GM21619 (cell line): ENCODE measurements around the gene AR.

Source experiments
- ATAC-seq: cut with Tn5 transposase; IDR thresholded peaks from one replicate; pipeline ENCODE4 v1.9.1; 2021; ENCODE audit not compliant: unreplicated experiment

The AR gene

GRCh38 chrX:67543818-67544217 lies at the start of gene AR:
AR (plus strand) TSS chrX:67544021; CDS start chrX:67545147, 1,126 bp downstream.
- no peak for ATAC-seq

GRCh38 chrX:67500617-67501016 lies 43.2 kb upstream of the AR start:
- no peak for ATAC-seq

GRCh38 chrX:67503004-67503403 lies 40.8 kb upstream of the AR start:
- no peak for ATAC-seq

GRCh38 chrX:67503453-67503852 lies 40.4 kb upstream of the AR start:
- no peak for ATAC-seq

GRCh38 chrX:67520671-67521070 lies 23.1 kb upstream of the AR start:
- no peak for ATAC-seq

- ATAC-seq: no peak
Observed at GRCh38 chrX:67523002-67523681, 20.7 kb upstream of the AR start.

- no peak for ATAC-seq
Observed at GRCh38 chrX:67523932-67524331, 19.9 kb upstream of the AR start.

- ATAC-seq: no peak
Observed at GRCh38 chrX:67524428-67524827, 19.4 kb upstream of the AR start.

GRCh38 chrX:67524950-67525691 lies 18.7 kb upstream of the AR start:
- ATAC-seq: no peak

- ATAC-seq: no peak
Observed at GRCh38 chrX:67536564-67536963, 7.3 kb upstream of the AR start.

- no peak for ATAC-seq
Observed at GRCh38 chrX:67538383-67538782, 5.4 kb upstream of the AR start.

GRCh38 chrX:67544281-67545035 lies 637 bp downstream of the AR start:
- no peak for ATAC-seq

- no peak for ATAC-seq
Observed at GRCh38 chrX:67545036-67545821, 1.4 kb downstream of the AR start.

- ATAC-seq: no peak
Observed at GRCh38 chrX:67545893-67546495, 2.2 kb downstream of the AR start.

- no peak for ATAC-seq
Observed at GRCh38 chrX:67546496-67547423, 2.9 kb downstream of the AR start.

- ATAC-seq: no peak
Observed at GRCh38 chrX:67555578-67556203, 11.9 kb downstream of the AR start.

- no peak for ATAC-seq
Observed at GRCh38 chrX:67558267-67558666, 14.4 kb downstream of the AR start.

- ATAC-seq: no peak
Observed at GRCh38 chrX:67563469-67564448, 19.9 kb downstream of the AR start.
